HUES64 (cell line): ENCODE data around the gene ZNF705A. TPM values are rescaled to one million over a fixed set of nuclear protein-coding genes. Genes with fewer than 3 reads are reported as not detected.
"Not testable (repeated sequence)": the region's sequence is repeated elsewhere in the genome, so short reads cannot be mapped to it uniquely, and the experiment has no call there.

Source experiments
- H3K27ac ChIP-seq: 2 replicates; pipeline ENCODE4 v1.7.0; 2013; ENCODE audit warnings: low read depth, low read length, inconsistent platforms
- H3K27me3 ChIP-seq: 2 replicates; pipeline ENCODE4 v1.6.1; 2013; ENCODE audit warnings: mild to moderate bottlenecking, low read length; ENCODE audit not compliant: insufficient read depth
- H3K36me3 ChIP-seq: 2 replicates; pipeline ENCODE4 v1.6.1; 2013; ENCODE audit warnings: mild to moderate bottlenecking, low read length; ENCODE audit not compliant: insufficient read depth
- H3K4me1 ChIP-seq: 2 replicates; pipeline ENCODE4 v1.6.1; 2013; ENCODE audit warnings: mild to moderate bottlenecking, low read length, moderate library complexity; ENCODE audit not compliant: insufficient read depth
- H3K4me3 ChIP-seq: 2 replicates; pipeline ENCODE4 v1.5.1; 2013; ENCODE audit warnings: mild to moderate bottlenecking, low read length, moderate library complexity
- H3K9ac ChIP-seq: 2 replicates; pipeline ENCODE4 v1.6.1; 2013; ENCODE audit warnings: mild to moderate bottlenecking, low read depth, low read length
- H3K9me3 ChIP-seq: 2 replicates; pipeline ENCODE4 v1.6.1; 2013; ENCODE audit warnings: low read depth, low read length; ENCODE audit not compliant: insufficient read depth
- WGBS: fragments of 150-250, 120-280 bp; methylation state at CpG from one replicate; pipeline ENCODE4 v1.1.7; 2013; ENCODE audit warnings: missing lambda C conversion rate; 5-methylcytosine and 5-hydroxymethylcytosine counted together
- polyA plus RNA-seq, 2 experiments: library from polyadenylated mRNA; stranded (reverse); fragments of 50-300 nt; gene quantifications; one replicate each; pipeline ENCODE4 v1.2.3, GENCODE V29; 2013

ZNF705A gene
- not detected for polyA plus RNA-seq (2013, experiment 1 of 2)
- not detected for polyA plus RNA-seq (2013, experiment 2 of 2)

DNA sequence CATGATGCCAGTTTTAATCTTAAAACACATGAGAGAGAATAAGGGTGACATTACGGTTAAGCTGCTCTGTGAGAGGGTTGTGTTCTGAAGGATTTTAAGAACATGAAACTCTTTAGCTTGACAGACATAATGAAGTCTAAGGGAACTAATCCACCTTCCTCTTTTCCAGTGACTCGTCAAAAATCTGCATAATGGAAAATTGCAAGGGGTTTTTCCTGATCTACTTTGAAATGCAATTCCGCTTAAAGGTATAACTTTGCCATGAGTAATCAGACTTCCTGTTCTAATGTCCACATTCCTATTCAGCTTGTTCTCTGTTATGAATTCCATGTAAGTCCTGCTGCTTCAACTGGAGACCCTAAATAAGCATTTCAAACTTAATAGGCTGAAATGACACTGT is at the start of gene ZNF705A:
ZNF705A (plus strand) TSS at position 171 of the 400 bp plus-strand sequence. CDS start 15,611 bp downstream, outside the sequence.
- Histone ChIP-seq H3K4me3 (no peak within 1 kb of the TSS), H3K36me3 (no peaks in the 10 kb centered on the region), H3K9me3 (no peaks in the 10 kb centered on the region), H3K27me3 (no peaks in the 10 kb centered on the region), H3K9ac (no peak within 1 kb of the TSS), H3K27ac (no peak within 1 kb of the TSS), H3K4me1 (peaks cover 9% of the 10 kb centered on the region; the same call in 1 of the 2 replicates)
- 65% methylated on average over 3 of the region's 3 CpGs for WGBS

DNA sequence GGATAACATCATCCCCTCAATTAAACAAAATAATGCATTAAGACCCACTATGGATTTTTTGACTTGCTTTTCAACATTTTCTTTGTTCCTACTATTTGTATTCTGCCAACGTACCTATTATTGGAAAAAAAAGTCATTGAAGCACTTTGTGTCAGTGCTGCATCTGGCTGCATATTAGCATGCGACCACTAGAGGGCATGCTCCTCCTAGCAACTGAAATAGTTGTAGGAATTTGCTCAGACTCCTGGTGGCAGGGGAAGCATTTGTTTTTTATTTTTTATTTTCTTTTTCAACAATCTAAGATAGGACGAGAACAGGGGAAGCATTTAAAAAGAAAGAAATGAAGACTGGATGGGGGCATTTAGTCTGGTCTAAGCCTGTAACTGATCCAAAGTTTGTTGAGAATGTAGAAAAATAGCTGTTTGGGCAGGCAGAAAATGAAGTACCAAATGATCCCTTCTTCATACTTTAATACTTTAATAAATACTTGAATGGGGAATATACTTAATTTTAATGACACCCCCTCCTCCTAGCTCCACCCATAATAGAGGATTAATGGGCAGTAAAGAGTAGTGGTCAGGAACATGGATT is 47.9 kb upstream of the ZNF705A start:
- no peaks in the 10 kb centered on the region for H3K27me3 ChIP-seq
- H3K9ac ChIP-seq = no peak overlapping the region
- WGBS = 20% methylated on average over 3 of the region's 3 CpGs
- H3K36me3 ChIP-seq = no peaks in the 10 kb centered on the region
- H3K27ac ChIP-seq = no peak overlapping the region
- 0 out of 2 replicates have a peak, but pooled peaks cover 5% of the 10 kb centered on the region for H3K9me3 ChIP-seq
- no peak overlapping the region for H3K4me3 ChIP-seq
- H3K4me1 ChIP-seq = no peaks in the 10 kb centered on the region; the same call in 1 of the 2 replicates

GRCh38 chr12:8113117-8113516 is 43.7 kb upstream of the ZNF705A start:
- not testable (repeated sequence) for H3K4me3 ChIP-seq, H3K9me3 ChIP-seq, H3K27me3 ChIP-seq, H3K9ac ChIP-seq, H3K36me3 ChIP-seq, H3K27ac ChIP-seq, H3K4me1 ChIP-seq
- WGBS = 96% methylated on average over 2 of the region's 4 CpGs

- H3K27ac ChIP-seq = no peak overlapping the region
- WGBS = 82% methylated on average over 4 of the region's 4 CpGs
- H3K4me1 ChIP-seq = no peaks in the 10 kb centered on the region
- H3K9me3 ChIP-seq = no peaks in the 10 kb centered on the region
- H3K9ac ChIP-seq = no peak overlapping the region
- H3K27me3 ChIP-seq = no peaks in the 10 kb centered on the region
- no peak overlapping the region for H3K4me3 ChIP-seq
- no peaks in the 10 kb centered on the region for H3K36me3 ChIP-seq
Measured at GRCh38 chr12:8120072-8120713, 36.6 kb upstream of the ZNF705A start.

GRCh38 chr12:8123124-8123912 is 33.5 kb upstream of the ZNF705A start, which contains the start of gene CLEC4A:
Gene CLEC4A, plus strand, starts transcription at chr12:8123617. Its CDS starts 262 bp downstream, at chr12:8123879.
- Histone ChIP-seq H3K27me3 (no peaks in the 10 kb centered on the region), H3K9ac (no peak within 1 kb of the TSS), H3K4me3 (no peak within 1 kb of the TSS), H3K4me1 (no peaks in the 10 kb centered on the region), H3K9me3 (no peaks in the 10 kb centered on the region), H3K27ac (no peak within 1 kb of the TSS), H3K36me3 (no peaks in the 10 kb centered on the region)
- WGBS = 91% methylated on average over 5 of the region's 5 CpGs

DNA sequence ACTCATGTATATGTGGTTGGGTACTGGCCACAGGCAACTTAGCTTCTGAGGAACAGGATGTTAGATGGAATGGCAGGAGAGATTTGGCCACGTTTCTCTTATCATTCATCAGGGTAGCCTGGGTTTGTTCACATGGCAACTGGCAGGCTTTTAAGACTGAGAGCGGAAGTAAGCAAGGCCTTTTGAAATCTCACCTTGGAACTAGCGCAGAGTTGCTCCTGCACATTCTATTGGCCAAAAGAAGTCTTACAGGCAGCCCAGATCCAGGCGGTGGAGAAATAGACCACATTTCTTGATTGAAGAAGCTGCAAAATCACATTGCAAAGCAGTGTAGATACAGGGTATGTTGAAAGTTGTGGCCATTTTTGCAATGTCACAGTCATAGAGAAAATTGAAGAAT is 29.7 kb upstream of the ZNF705A start:
- no peaks in the 10 kb centered on the region for H3K4me1 ChIP-seq
- H3K4me3 ChIP-seq = no peak overlapping the region
- H3K27ac ChIP-seq = no peak overlapping the region
- 91% methylated on average over 4 of the region's 4 CpGs for WGBS
- no peaks in the 10 kb centered on the region for H3K27me3 ChIP-seq
- H3K9ac ChIP-seq = no peak overlapping the region
- no peaks in the 10 kb centered on the region for H3K9me3 ChIP-seq
- no peaks in the 10 kb centered on the region for H3K36me3 ChIP-seq

DNA sequence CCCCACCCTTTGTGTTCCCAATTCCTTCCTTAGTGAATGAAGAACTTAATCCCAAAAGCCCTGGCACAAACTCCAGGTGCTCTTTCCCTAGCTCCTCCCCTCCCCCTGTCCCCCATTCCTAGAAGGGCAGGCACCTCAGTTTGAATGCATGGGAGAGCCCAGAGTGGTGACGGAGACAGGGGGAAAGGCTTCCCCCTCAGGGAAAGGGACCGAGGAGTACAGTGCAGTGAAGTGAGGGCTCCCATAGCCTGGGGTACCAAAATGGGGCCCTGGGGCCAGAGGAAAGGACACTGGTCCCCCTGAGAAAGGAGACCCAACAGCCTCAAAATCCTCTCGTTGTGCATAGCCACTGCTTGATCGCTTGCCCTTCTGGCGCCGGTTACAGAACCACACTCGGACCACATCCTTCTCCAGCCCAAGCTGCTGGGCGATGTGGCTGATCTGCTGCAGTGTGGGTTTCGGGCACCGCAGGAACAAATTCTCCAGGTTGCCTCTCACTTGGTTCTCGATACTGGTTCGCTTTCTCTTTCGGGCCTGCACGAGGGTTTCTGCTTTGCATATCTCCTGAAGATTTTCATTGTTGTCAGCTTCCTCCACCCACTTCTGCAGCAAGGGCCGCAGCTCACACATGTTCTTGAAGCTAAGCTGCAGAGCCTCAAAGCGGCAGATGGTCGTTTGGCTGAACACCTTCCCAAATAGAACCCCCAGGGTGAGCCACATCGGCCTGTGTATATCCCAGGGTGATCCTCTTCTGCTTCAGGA is 23.0 kb upstream of the ZNF705A start:
- H3K9me3 ChIP-seq, H3K27me3 ChIP-seq, H3K9ac ChIP-seq, H3K36me3 ChIP-seq, H3K4me3 ChIP-seq, H3K4me1 ChIP-seq, H3K27ac ChIP-seq: not testable (repeated sequence)
- WGBS = 91% methylated on average over 15 of the region's 18 CpGs

- not testable (repeated sequence) for H3K27me3 ChIP-seq, H3K36me3 ChIP-seq, H3K9ac ChIP-seq, H3K9me3 ChIP-seq, H3K4me1 ChIP-seq, H3K4me3 ChIP-seq, H3K27ac ChIP-seq
- WGBS = 96% methylated on average over 23 of the region's 23 CpGs
Measured at GRCh38 chr12:8134398-8134930, 22.4 kb upstream of the ZNF705A start.

DNA sequence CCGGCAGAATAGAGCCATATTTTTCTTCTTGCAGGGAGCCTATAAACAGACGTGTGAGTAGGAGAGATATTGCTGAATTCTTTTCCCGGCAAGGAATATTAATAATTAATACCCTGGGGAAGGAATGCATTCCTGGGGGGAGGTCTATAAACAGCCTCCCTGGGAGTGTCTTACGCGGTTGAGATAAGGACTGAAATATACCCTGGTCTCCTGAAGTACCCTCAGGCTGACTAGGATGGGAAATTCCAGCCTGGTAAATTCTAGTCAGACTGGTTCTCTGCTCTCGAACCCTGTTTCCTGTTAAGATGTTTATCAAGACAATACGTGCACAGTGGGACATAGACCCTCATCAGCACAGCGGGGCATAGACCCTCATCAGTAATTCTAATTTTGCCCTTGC is 15.2 kb upstream of the ZNF705A start:
- H3K9ac ChIP-seq, H3K27ac ChIP-seq, H3K27me3 ChIP-seq, H3K4me3 ChIP-seq, H3K36me3 ChIP-seq: not testable (repeated sequence)
- 85% methylated on average over 8 of the region's 8 CpGs for WGBS
- Histone ChIP-seq H3K9me3 (peaks cover 12% of the 10 kb centered on the region; the same call in 1 of the 2 replicates), H3K4me1 (peaks cover 15% of the 10 kb centered on the region)

- Histone ChIP-seq H3K9me3 (peaks cover 12% of the 10 kb centered on the region; the same call in 1 of the 2 replicates), H3K9ac (no peak overlapping the region), H3K4me1 (peaks cover 15% of the 10 kb centered on the region), H3K27ac (no peak overlapping the region), H3K27me3 (no peaks in the 10 kb centered on the region), H3K4me3 (no peak overlapping the region), H3K36me3 (no peaks in the 10 kb centered on the region)
Measured at GRCh38 chr12:8143261-8143660, 13.6 kb upstream of the ZNF705A start.
